LHCN-M2 (cell line): ENCODE results near the gene GNG7. TPM values are rescaled to one million over a fixed set of nuclear protein-coding genes. Genes with fewer than 3 reads are reported as not detected.
A peak's percentile ranks its signal among the peaks of the same experiment; 100 is the strongest.
"Not testable (repeated sequence)": the region's sequence is repeated elsewhere in the genome, so short reads cannot be mapped to it uniquely, and the experiment has no call there.

Experiments used
- DNase-seq: peaks from one replicate; pipeline ENCODE4 v3.0.0-alpha.2; 2012; ENCODE audit warnings: low read depth
- total RNA-seq: library from RNA; depleted of rRNA; stranded (reverse); fragments of >200 nt; gene quantifications from 2 replicates; pipeline ENCODE4 v1.2.3, GENCODE V29; 2014

The GNG7 gene
- total RNA-seq, 1 experiment from 2014 or later: not detected

GRCh38 chr19:2645826-2646225 lies 56.7 kb downstream of the GNG7 start:
- DNase-seq: no peak

GRCh38 chr19:2643123-2643737 lies 59.3 kb downstream of the GNG7 start:
- not testable (repeated sequence) for DNase-seq

DNA sequence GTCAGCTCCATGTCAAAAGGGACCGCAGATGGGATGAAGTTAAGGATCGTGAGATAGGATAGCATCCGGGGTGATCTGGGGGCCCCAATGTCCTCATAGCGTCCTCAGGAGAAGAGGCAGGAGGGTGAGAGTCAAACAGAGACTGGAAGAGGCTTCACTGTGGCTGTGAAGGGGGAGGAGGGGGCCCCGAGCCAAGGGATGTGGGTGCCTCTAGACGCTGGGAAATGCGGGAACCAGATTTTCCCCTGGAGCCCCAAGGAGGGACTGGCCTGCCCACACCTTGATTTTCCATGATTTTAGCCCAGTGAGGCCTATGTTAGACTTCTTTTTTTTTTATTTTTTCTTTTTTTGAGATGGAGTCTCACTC lies 61.2 kb downstream of the GNG7 start:
- no peak for DNase-seq

DNA sequence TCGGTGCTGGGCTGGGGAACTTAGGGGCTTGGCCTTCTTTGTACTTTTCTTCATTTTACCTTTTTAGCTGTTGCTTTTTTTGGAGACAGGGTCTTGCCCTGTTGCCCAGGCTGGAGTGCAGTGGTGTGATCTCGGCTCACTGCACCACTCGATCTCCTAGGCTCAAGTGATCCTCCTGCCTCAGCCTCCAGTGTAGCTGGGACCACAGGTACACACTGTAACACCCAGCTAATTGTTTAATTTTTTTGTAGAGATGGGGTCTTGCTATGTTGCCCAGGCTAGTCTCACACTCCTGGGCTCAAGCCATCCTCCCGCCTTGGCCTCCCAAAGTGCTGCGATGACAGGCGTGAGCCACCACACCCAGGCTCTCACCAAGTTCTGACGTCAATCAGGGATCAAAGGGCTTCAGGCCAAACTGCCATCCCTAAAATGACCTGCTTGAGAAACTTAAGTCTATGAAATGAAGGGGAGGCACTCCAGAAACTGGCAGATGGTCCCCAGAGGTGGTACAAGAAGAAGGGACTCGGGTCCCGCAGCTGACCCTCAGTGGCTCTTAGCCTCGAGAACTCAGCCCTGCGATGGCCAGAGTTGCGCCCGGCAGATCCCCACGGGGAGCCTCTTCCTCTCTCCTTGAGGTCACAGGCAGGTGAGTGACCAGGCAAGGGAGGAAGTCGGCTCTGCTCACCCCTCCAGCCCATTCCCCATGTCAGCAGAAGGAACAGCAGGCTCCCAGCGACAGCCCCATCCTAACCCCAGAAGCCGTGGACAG lies 61.7 kb downstream of the GNG7 start:
- no peak for DNase-seq

GRCh38 chr19:2639999-2640398 lies 62.5 kb downstream of the GNG7 start:
- no peak for DNase-seq

DNA sequence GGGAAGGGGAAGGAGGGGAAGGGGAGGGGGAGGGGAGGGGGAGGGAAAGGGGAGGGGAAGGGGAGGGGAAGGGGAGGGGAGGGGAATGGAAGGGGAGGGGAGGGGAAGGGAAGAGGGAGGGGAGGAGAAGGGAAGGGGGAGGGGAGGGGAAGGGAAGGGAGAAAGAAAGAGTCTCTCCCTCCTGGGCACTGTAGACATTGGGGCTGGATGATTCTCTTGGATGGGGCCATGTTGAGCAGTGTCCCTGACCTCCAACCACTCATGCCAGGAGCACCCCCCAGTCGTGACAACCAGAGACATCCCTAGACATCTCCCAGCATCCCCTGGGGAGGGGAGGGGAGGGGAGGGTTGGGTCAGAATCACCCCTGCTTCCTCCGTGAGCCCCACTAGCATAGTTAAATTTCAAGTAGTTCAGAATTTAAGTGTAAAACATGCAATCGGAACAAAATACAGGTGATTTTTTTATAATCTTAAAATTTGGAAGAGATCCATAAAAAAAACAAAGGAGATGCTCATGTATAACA lies 64.0 kb downstream of the GNG7 start:
- DNase-seq: no peak

DNA sequence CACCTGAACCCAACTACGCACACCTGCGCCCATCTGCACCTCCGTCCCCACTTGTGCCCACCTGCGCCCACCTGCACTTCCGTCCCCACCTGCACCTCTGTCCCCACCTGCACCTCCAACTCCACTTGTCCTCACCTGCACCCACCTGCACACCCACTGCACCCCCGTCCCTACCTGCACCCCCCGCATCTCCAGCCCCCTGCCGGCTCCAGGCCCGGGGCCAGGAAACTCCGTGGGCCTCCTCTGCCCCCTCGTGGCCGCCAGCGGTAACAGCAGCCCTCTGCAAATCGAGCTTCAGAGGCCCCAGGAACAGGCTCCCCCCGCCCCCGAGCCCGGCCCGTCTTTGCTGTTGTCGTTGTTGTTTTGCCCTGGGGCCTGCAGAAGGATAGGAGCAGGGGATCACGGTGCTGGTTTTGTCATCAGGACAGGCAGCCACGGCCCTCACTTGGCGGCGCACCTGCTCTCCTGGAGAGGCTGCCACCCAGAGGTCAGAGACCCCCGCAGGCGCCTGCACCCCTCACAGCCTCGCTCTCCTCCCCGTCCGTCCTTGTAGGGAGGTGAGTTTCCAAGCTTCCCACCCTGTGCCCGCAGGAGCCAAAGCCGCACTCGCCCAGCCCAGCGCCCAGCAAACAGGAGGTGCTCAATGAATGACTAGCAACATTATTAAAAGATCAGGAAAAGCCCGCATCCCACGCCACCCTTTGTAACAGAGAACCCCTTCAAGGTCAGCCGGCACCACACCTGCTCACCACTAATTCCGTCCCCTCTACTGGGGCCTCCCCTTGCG lies 65.4 kb downstream of the GNG7 start:
- DNase-seq: peak; percentile 28

DNA sequence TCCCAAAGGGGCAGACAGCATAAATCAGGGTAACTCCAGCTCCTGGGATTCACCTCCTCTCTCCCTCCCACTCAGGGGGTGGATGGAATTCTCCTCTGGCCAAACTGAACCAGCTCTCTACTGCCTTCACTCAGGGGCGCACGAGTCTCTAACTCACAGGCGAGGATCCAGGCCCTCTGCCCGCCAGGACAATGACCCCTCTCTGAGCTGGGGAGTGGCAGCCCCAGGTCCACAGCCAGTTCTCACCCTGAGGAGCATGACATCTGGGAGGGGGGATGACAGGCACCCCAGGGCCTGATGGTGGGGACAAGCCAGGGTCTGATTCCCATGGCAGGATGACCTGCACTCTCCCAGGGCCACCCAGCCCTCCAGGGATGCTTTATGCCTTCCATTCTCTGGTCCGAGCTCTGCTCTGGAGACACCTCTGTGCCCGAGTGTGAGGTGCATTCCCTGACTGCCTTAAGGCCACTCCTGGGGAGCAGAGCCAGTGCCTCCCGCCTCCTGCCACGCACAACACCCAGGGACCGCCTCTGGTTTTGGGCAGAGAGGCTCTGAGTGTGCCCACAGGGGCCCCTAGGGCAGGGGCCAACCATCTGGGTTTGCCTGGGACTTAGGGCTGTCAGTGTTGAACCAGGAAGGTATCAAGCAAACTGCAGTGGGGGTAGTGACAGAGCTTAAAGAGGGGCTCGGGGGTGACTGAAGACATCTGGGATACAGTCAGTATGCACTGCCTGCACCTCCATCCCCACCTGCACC lies 66.2 kb downstream of the GNG7 start:
- no peak for DNase-seq

DNA sequence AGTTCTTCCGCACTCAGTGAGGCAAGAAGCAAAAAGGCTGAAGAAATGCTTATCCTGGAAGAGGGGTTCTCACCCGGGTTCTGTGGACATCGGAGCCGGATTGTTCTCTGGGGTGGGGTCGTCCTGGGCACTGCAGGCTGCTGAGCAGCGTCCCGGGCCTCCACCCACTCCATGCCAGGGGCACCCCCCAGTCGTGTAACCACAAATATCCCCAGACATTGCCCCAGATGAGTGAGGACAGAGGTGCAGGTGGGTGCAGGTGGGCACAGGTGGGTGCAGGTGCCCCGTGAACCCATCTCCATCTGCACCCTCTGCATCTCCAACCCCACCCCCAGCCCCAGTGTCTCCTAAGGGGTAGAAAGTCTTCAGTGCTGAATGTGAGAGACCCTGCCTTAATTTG lies 67.5 kb downstream of the GNG7 start:
- DNase-seq: no peak

DNA sequence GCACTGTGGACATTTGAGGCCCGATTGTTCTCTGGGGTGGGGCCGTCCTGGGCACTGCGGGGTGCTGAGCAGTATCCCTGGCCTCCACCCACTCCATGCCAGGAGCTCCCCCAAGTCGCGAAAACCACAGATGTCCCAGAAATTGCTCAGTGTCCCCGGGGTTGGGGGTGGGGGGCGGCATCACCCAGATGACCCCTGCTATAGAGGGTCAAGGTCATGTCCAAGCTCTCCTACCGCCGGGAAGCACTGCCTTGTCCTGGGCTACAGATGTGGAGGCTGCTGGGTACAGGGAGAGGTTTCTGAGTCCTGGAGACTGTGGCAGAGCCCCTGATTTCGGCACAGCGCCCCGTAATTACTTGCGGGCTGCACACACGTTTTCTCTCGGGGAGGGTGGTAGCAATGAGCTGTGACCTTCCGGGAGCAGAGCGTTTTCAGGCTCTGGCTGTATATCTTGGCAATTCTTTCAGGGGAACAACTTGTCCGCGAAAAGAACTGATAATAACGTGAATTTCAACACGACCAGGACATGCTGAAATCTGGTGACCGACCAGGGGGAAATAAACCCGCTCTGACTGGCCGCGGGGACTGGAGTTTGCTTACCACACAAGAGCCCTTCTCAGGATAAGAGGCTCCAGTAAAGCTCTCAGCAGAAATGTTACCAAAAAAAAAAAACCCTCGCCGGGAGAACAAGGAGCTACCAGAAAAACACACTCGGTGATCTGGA lies 68.1 kb downstream of the GNG7 start:
- DNase-seq: no peak

DNA sequence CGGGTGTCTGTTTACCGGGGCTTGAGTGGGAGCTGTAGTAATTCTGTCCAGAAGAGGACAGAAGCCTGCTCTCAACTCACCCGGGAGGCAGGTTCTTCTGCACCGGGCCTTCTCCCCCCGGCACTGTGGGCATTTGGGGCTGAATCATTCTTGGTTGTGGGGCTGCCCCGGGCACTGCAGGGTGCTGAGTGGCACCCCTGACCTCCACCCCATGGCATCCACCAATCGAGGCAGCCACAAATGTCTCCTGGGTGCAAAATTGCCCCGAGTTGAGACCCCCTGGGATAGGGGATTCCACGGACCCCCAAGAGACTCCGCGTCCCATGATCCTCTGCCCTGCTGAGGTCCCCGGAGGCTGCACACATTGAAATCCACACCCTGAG lies 68.8 kb downstream of the GNG7 start:
- no peak for DNase-seq

DNA sequence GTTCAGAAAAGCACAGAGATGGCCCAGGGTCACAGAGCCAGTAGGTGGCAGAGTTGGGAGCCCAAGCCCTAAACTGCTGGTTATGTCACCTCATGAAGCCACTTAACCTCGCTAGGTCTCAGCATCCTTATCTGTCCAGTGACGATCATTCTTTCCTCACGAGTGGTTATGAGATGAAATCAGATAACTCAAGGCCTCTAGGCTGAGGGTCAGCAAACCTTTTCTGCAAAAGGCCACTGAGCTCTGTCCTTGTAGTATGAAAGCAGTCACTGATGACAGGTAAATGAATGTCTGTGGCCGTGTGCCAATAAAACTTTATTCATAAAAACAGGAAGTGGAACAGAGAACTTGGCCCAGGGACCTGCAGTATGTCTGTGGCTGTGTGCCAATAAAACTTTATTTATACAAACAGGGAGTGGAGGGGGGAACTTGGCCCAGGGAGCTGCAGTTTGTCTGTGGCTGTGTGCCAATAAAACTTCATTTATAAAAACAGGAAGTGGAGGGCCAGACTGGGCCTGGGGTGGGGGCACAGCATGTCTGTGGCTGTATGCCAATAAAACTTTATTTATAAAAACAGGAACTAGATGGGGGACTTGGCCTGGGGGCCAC lies 71.2 kb downstream of the GNG7 start:
- peak; percentile 36 for DNase-seq

GRCh38 chr19:2630352-2631001 lies 72.0 kb downstream of the GNG7 start:
- no peak for DNase-seq

DNA sequence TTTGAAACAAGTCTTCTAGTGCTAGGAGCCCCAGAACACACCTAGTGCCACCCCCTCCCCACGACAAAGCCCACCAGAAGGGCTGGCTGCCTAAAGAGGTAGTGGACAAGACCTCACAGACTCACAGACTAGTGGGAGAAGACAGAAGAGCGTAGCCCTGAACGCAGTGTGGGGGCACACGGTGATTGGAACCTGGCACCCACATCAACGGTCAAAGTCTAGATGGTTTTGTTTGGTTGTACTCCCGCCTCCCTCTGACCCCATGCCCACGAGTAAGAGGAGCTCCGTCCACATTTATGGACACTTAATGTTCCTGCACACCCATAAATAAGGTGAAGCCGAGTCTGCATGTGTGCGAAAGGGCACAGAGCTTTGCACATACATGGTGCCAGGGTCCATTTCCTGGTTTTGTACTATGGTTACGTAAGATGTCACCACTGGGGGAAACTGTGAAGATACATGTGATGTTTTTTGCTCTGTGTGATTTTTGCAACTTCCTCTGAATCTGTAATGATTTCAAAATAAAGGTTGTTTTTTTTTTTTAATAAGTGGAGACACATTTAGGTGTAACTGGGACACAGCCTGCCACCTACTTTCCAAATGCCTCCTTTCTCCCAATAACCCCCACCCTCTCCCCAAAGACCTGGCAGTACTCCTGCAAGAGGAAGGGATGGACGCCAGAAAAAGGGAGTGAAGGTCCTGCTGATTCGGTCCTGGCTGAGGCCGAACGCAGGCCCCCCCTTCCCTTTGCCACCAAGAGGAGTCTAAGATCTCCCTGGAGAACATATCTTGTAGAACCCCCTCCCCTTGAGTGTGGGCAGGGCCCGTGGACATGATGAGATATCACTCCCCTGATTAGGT lies 72.8 kb downstream of the GNG7 start:
- no peak for DNase-seq

- no peak for DNase-seq
Observed at GRCh38 chr19:2628597-2628996, 73.9 kb downstream of the GNG7 start.

GRCh38 chr19:2627855-2628254 lies 74.6 kb downstream of the GNG7 start:
- DNase-seq: peak; percentile 51

DNA sequence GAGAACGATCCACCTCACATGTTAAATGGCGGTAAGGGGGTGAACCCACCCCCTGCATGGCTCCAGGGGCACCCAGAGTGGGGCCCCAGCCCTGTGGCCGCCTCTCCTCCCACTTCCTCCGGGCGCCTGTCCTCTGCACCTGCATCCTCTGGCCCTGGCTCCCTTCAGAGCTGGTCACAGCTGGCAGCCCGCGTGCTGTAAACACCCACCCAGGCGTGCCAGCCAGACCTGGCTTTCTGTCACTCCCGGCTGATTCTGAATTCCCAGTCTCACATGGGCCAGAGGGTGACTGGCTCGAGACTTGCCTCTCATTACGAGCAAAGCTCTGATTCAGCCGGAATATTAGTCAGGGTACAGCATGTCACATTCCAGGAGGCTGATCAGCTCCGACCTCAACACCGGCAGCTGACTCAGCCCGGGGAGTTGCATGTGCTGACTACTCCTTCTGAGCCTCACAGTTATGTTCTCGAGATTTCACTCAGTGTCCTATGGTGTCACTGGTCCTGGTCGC lies 75.1 kb downstream of the GNG7 start:
- peak; percentile 100 for DNase-seq

DNA sequence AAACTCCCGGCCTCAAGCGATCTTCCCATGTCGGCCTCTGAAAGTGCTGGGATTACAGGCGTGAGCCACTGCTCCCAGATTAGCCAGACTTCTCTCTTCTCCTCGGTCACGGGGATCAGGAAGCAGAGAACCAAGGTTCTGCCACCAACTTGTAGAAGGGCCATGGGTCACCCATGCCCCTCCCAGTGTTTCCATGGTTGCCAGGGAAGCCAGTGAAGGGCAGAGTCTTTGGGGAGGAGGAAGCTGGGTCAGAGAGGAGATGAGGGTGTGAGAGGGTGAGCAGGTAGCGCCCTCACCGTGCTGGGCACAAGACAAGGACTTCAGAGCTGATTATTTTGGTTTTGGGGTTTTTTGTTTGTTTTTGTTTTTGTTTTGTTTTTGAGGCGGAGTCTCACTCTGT lies 77.1 kb downstream of the GNG7 start:
- DNase-seq: no peak

DNA sequence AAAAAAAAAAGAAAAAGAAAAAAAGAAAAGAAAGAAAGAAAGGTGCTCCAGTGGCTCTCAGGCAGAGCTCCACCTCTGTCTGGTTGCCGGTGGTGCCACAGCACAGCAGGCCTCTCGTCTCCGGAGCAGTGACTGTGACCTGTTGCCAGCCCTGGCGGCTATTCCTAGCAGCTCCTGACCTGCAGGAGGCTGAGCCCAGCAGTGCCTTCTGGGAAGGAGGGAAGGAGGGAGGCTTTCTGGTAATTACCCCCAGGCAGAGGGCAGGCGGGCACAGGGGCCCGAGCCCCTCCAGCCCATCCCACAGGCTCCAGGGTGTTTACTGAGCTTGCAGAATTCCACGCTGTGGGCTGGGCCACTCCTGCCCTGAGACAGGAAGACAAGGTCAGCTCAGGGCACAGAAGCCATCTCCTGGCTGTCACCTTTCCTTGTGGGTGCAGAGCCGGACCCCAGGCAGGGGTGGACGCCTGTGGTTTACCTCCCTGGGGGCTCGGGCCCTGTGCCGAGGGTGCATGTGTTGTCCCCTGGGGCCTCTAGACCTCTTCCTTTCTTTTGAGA lies 77.9 kb downstream of the GNG7 start:
- DNase-seq: no peak
